ENCODE results near the gene WDR26.
"Not testable (repeated sequence)": the region's sequence is repeated elsewhere in the genome, so short reads cannot be mapped to it uniquely, and the experiment has no call there.

WDR26 gene

GRCh38 chr1:224433701-224434672 is 610 bp downstream of the WDR26 start:
- DNase-seq (ENCODE audit: low spot score), result peak; percentile 36

- peak; percentile 11 for DNase-seq (ENCODE audit: low spot score)
Measured at GRCh38 chr1:224433041-224433691, 1.4 kb downstream of the WDR26 start.

- peak; percentile 17 for DNase-seq (ENCODE audit: low spot score)
Measured at GRCh38 chr1:224432672-224433040, 1.9 kb downstream of the WDR26 start.

GRCh38 chr1:224432146-224432545 is 2.5 kb downstream of the WDR26 start:
- peak; percentile 29 for DNase-seq (ENCODE audit: low spot score)

- DNase-seq (ENCODE audit: low spot score), result no peak
Measured at GRCh38 chr1:224431726-224432125, 2.9 kb downstream of the WDR26 start.

- peak; percentile 55 for DNase-seq (ENCODE audit: low spot score)
Measured at GRCh38 chr1:224430511-224431113, 4.0 kb downstream of the WDR26 start.

- no peak for DNase-seq (ENCODE audit: low spot score)
Measured at GRCh38 chr1:224429616-224430326, 4.8 kb downstream of the WDR26 start.

GRCh38 chr1:224428713-224429112 is 5.9 kb downstream of the WDR26 start:
- not testable (repeated sequence) for DNase-seq (ENCODE audit: low spot score)

- DNase-seq (ENCODE audit: low spot score), result peak; percentile 80
Measured at GRCh38 chr1:224427346-224427745, 7.3 kb downstream of the WDR26 start.

GRCh38 chr1:224426869-224427268 is 7.7 kb downstream of the WDR26 start:
- not testable (repeated sequence) for DNase-seq (ENCODE audit: low spot score)

- no peak for DNase-seq (ENCODE audit: low spot score)
Measured at GRCh38 chr1:224425279-224425884, 9.2 kb downstream of the WDR26 start.

GRCh38 chr1:224420106-224420505 is 14.5 kb downstream of the WDR26 start:
- DNase-seq (ENCODE audit: low spot score), result no peak

- no peak for DNase-seq (ENCODE audit: low spot score)
Measured at GRCh38 chr1:224411766-224412165, 22.8 kb downstream of the WDR26 start.

- DNase-seq (ENCODE audit: low spot score), result no peak
Measured at GRCh38 chr1:224408294-224408590, 26.4 kb downstream of the WDR26 start.

- DNase-seq (ENCODE audit: low spot score), result no peak
Measured at GRCh38 chr1:224407571-224408293, 26.9 kb downstream of the WDR26 start.

- no peak for DNase-seq (ENCODE audit: low spot score)
Measured at GRCh38 chr1:224406216-224406615, 28.4 kb downstream of the WDR26 start.

- no peak for DNase-seq (ENCODE audit: low spot score)
Measured at GRCh38 chr1:224405604-224405970, 29.0 kb downstream of the WDR26 start.

GRCh38 chr1:224404916-224405603 is 29.5 kb downstream of the WDR26 start:
- DNase-seq (ENCODE audit: low spot score), result no peak

- DNase-seq (ENCODE audit: low spot score), result no peak
Measured at GRCh38 chr1:224402472-224403036, 32.0 kb downstream of the WDR26 start.

- DNase-seq (ENCODE audit: low spot score), result no peak
Measured at GRCh38 chr1:224399887-224400286, 34.7 kb downstream of the WDR26 start.
